GM12878 (cell line): ENCODE measurements around the gene SLC35A5. TPM values are rescaled to one million over a fixed set of nuclear protein-coding genes. Genes with fewer than 3 reads are reported as not detected.

Source experiments
- ATAC-seq: fragments of 200-7000 bp; cut with Tn5 transposase; 3 replicates; pipeline ENCODE4 v1.9.1; 2020; ENCODE audit warnings: mild to moderate bottlenecking, moderate library complexity
- BruUV-seq: library from RNA; stranded (reverse); fragments of 400-500 nt; replicated peaks from 2 replicates; lab custom pipeline; 2021; lab: Mats Ljungman, UMichigan
- CTCF ChIA-PET: fragments of 300-600 bp; sonication (Branson Sonifier 250); formaldehyde crosslinking; extraction: SDS; loops from one replicate; lab custom pipeline; 2021; ENCODE audit warnings: inconsistent platforms; lab: Yijun Ruan, JAX
- POLR2A ChIA-PET: fragments of 350-600 bp; formaldehyde crosslinking; extraction: SDS; loops from one replicate; lab custom pipeline; 2021; ENCODE audit warnings: inconsistent platforms; lab: Charles Lee
- RAD21 ChIA-PET: fragments of 300-600 bp; sonication (Branson Sonifier 250); formaldehyde crosslinking; loops from one replicate; lab custom pipeline; 2023; ENCODE audit warnings: antibody characterized with exemption; ENCODE audit not compliant: unreplicated experiment; lab: Charles Lee
- SMC1A ChIA-PET: fragments of 300-600 bp; sonication (Branson Sonifier 250); formaldehyde crosslinking; loops from one replicate; lab custom pipeline; 2023; ENCODE audit not compliant: unreplicated experiment, uncharacterized antibody; lab: Charles Lee
- DNase-seq: peaks from one replicate; pipeline ENCODE4 v3.0.0-alpha.2; 2011; ENCODE audit warnings: low read depth, low spot score
- FAIRE-seq: peaks from 3 replicates; lab custom pipeline; 2011; peaks lifted over from hg19 to GRCh38; lab: Jason Lieb, UNC
- H2AFZ ChIP-seq: 2 replicates; pipeline ENCODE4 v1.6.0; 2011; ENCODE audit warnings: low read depth, low read length, control low read depth; ENCODE audit not compliant: control insufficient read depth
- H3K27ac ChIP-seq: 2 replicates; pipeline ENCODE4 v1.5.1; 2011; ENCODE audit warnings: control low read depth; ENCODE audit not compliant: control insufficient read depth, insufficient read depth
- H3K27me3 ChIP-seq, 2 experiments: replicated peaks in 1 of 2; 2 replicates each; pipeline versions ENCODE4 v1.6.0 to v1.6.1; 2011; ENCODE audit warnings: low read length in 1 of 2; ENCODE audit not compliant: control insufficient read depth in 2 of 2, insufficient read depth in 2 of 2
- H3K36me3 ChIP-seq, 2 experiments: 2 replicates each; pipeline ENCODE4 v1.5.1; 2011; ENCODE audit warnings: low read length in 1 of 2; ENCODE audit not compliant: control insufficient read depth in 2 of 2, insufficient read depth in 2 of 2
- H3K4me1 ChIP-seq: 2 replicates; pipeline ENCODE4 v1.6.1; 2011; ENCODE audit warnings: mild to moderate bottlenecking, low read length, moderate library complexity, mixed read lengths; ENCODE audit not compliant: control insufficient read depth, insufficient read depth
- H3K4me2 ChIP-seq: 2 replicates; pipeline ENCODE4 v1.6.0; 2011; ENCODE audit warnings: control low read depth; ENCODE audit not compliant: control insufficient read depth, insufficient read depth
- H3K4me3 ChIP-seq: fragments of 200-600 bp; sonication (generic); 2 replicates; pipeline ENCODE4 v1.5.1; 2016
- H3K79me2 ChIP-seq: 2 replicates; pipeline ENCODE4 v1.6.0; 2011; ENCODE audit warnings: low read length; ENCODE audit not compliant: control insufficient read depth, insufficient read depth
- H3K9ac ChIP-seq: 2 replicates; pipeline ENCODE4 v1.8.0; 2011; ENCODE audit warnings: low read length, control low read depth, mixed read lengths; ENCODE audit not compliant: control insufficient read depth, insufficient read depth
- H3K9me3 ChIP-seq: replicated peaks from 3 replicates; pipeline ENCODE4 v1.5.1; 2011; ENCODE audit warnings: mild to moderate bottlenecking, low read length; ENCODE audit not compliant: control insufficient read depth, insufficient read depth
- H4K20me1 ChIP-seq: 2 replicates; pipeline ENCODE4 v1.6.0; 2011; ENCODE audit not compliant: control insufficient read depth, insufficient read depth
- ATF7 ChIP-seq: fragments of 450-650 bp; IDR thresholded peaks from 2 replicates; pipeline ENCODE4 v1.6.1; 2016; ENCODE audit warnings: low read depth, mild to moderate bottlenecking
- CHD1 ChIP-seq: IDR thresholded peaks from 2 replicates; pipeline ENCODE4 v1.6.1; 2012; ENCODE audit warnings: low read depth, low read length, improper control_type of control experiment
- IRF4 ChIP-seq: IDR thresholded peaks from 2 replicates; pipeline ENCODE4 v1.6.1; 2011; ENCODE audit warnings: low read depth, low read length
- JUND ChIP-seq: IDR thresholded peaks from 2 replicates; pipeline ENCODE4 v1.6.1; 2012; ENCODE audit warnings: low read depth, mild to moderate bottlenecking, low read length, improper control_type of control experiment, moderate library complexity
- LARP7 ChIP-seq: fragments of 450-650 bp; IDR thresholded peaks from 2 replicates; pipeline ENCODE4 v1.6.1; 2017; ENCODE audit warnings: mild to moderate bottlenecking
- NFYA ChIP-seq: IDR thresholded peaks from 2 replicates; pipeline ENCODE4 v1.6.1; 2011; ENCODE audit warnings: low read depth, mild to moderate bottlenecking, low read length, improper control_type of control experiment, borderline replicate concordance
- SMARCA5 ChIP-seq: fragments of 450-650 bp; IDR thresholded peaks from 2 replicates; pipeline ENCODE4 v1.6.1; 2017; ENCODE audit warnings: mild to moderate bottlenecking
- SPI1 ChIP-seq: IDR thresholded peaks from 2 replicates; pipeline ENCODE4 v1.6.1; 2011; ENCODE audit warnings: low read depth, mild to moderate bottlenecking, low read length, moderate library complexity, borderline replicate concordance; ENCODE audit not compliant: insufficient read depth
- SREBF1 ChIP-seq: IDR thresholded peaks from 2 replicates; pipeline ENCODE4 v1.6.1; 2012; ENCODE audit warnings: mild to moderate bottlenecking, low read length
- STAT1 ChIP-seq: fragments of 450-650 bp; conservative IDR thresholded peaks from 2 replicates; pipeline ENCODE4 v1.6.1; 2014; ENCODE audit warnings: antibody characterized with exemption, mild to moderate bottlenecking
- SUZ12 ChIP-seq: fragments of 200-600 bp; sonication (generic); IDR thresholded peaks from one replicate; pipeline ENCODE4 v1.6.1; 2018; ENCODE audit warnings: antibody characterized with exemption, mild to moderate bottlenecking; ENCODE audit not compliant: unreplicated experiment
- ZNF274 ChIP-seq: IDR thresholded peaks from one replicate; pipeline ENCODE4 v1.8.0; 2011; ENCODE audit not compliant: insufficient read length, insufficient read depth
- WGBS: methylation state at CpG from one replicate; pipeline ENCODE4 v1.1.6; 2016; ENCODE audit warnings: low lambda C conversion rate; ENCODE audit not compliant: insufficient replicate concordance, insufficient coverage; ENCODE audit errors: missing lambda C conversion rate; 5-methylcytosine and 5-hydroxymethylcytosine counted together
- in situ Hi-C: fragments of 300-500 bp; cut with MboI; formaldehyde crosslinking; loops from 9 replicates; pipeline ENCODE4 v1.14.3; 2018; ENCODE audit warnings: mixed read lengths
- intact Hi-C: fragments of 100-400 bp; cut with micrococcal nuclease; formaldehyde crosslinking; loops from one replicate; pipeline ENCODE4 v1.14.2; 2022; ENCODE audit not compliant: unreplicated experiment
- polyA plus RNA-seq, 11 experiments: library from polyadenylated mRNA; depleted of rRNA in 4 of 11; unstranded in 6 of 11; stranded (reverse) in 5 of 11; fragments of >200 nt; fragmentation: Nextera tagmentation in 4 of 11; fragmentation: Illumina TruSeq in 1 of 11; extraction: Ambion mirVana in 4 of 11; extraction: Trizol in 1 of 11; gene quantifications; 1 replicate in 1 of 11; 2 replicates in 10 of 11; pipeline versions ENCODE4 v1.2.1 to v1.2.3, GENCODE V29; 2011 to 2016; ENCODE audit warnings: inconsistent platforms in 2 of 11, missing spikeins in 2 of 11, low read depth in 1 of 11
- total RNA-seq, 4 experiments: library from RNA; depleted of rRNA in 3 of 4; stranded (reverse); fragments of >200 nt in 3 of 4; fragmentation: Illumina TruSeq in 1 of 4; extraction: Trizol in 1 of 4; gene quantifications; 2 replicates each; pipeline versions ENCODE4 v1.2.1 to v1.2.3, GENCODE V29; 2013 to 2021
- TF ChIP-seq, protein P1 (sequence below): fragments of 150-350 bp; IDR thresholded peaks from 2 replicates; pipeline ENCODE4 v1.6.1; 2014; ENCODE audit warnings: mild to moderate bottlenecking, low read depth, low read length
- TF ChIP-seq, protein P2 (sequence below): IDR thresholded peaks from 2 replicates; pipeline ENCODE4 v1.6.1; 2011; ENCODE audit warnings: low read depth, low read length, improper control_type of control experiment, borderline replicate concordance
- TF ChIP-seq, protein P3 (sequence below): IDR thresholded peaks from 2 replicates; pipeline ENCODE4 v1.6.1; 2012; ENCODE audit warnings: low read depth, low read length, improper control_type of control experiment

SLC35A5 gene
- total and polyA plus RNA-seq, 10 of the 15 experiments (the other 5 are each of a cell fraction or from before 2014, with no cell fraction given) = 10.9 to 38.1 (median 16.0) TPM

DNA sequence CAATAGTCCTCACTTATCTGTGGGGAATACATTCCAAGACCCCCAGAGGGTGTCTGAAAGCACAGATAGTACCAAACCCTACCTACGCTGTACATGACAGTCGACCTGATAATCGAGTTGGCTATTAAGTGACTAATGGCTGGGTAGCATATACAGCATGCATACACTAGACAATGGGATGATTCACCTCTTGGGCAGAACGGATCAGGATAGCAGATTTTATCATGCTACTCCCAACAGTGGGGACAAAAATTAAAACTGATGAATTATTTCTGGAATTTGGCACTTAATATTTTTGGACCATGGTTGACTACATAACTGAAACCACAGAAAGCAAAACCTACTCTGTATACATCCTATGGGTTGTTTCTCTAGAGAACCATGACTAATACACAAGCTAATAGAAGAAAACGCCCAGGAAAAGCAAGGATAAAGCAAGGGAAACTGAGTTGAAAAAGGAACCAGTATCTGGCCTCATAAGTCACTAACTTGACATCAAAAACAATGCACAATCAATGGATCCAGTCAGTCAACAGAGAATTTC lies 15.6 kb upstream of the SLC35A5 start:
- CTCF ChIA-PET = no interaction called here

More for the DNA sequence above, 15.6 kb upstream of the SLC35A5 start:
- DNase-seq = no peak
- Histone ChIP-seq H3K9me3 (no peaks in the 10 kb centered on the region), H3K4me1 (peaks cover under 1% of the 10 kb centered on the region; the same call in 1 of the 2 replicates), H4K20me1 (no peaks in the 10 kb centered on the region), H3K36me3 (peaks cover 0 to 36% of the 10 kb centered on the region in 2 experiments; a peak in 3 of 4 replicates), H2AFZ (no peak overlapping the region), H3K9ac (no peak overlapping the region), H3K4me2 (no peak overlapping the region)
- RAD21 ChIA-PET = no interaction called here
- in situ Hi-C loops = no loop called here
- POLR2A ChIA-PET = no interaction called here
- SMC1A ChIA-PET = interaction anchor here (4.6 kb wide), 1 partner anchor 7 kb away, joined by 45 read pairs; no protein-coding TSS in a partner anchor
- WGBS = 96% methylated on average over 5 of the region's 5 CpGs
- TF ChIP-seq ATF7 (no peak), STAT1 (no peak), SUZ12 (no peak), SMARCA5 (no peak), LARP7 (no peak), ZNF274 (no peak), JUND (no peak), SPI1 (no peak), IRF4 (no peak), SREBF1 (no peak), CHD1 (no peak), NFYA (no peak)
- TF ChIP-seq, protein P1, sequence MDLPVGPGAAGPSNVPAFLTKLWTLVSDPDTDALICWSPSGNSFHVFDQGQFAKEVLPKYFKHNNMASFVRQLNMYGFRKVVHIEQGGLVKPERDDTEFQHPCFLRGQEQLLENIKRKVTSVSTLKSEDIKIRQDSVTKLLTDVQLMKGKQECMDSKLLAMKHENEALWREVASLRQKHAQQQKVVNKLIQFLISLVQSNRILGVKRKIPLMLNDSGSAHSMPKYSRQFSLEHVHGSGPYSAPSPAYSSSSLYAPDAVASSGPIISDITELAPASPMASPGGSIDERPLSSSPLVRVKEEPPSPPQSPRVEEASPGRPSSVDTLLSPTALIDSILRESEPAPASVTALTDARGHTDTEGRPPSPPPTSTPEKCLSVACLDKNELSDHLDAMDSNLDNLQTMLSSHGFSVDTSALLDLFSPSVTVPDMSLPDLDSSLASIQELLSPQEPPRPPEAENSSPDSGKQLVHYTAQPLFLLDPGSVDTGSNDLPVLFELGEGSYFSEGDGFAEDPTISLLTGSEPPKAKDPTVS = no peak
- TF ChIP-seq, protein P2, sequence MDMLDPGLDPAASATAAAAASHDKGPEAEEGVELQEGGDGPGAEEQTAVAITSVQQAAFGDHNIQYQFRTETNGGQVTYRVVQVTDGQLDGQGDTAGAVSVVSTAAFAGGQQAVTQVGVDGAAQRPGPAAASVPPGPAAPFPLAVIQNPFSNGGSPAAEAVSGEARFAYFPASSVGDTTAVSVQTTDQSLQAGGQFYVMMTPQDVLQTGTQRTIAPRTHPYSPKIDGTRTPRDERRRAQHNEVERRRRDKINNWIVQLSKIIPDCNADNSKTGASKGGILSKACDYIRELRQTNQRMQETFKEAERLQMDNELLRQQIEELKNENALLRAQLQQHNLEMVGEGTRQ = no peak
- TF ChIP-seq, protein P3, sequence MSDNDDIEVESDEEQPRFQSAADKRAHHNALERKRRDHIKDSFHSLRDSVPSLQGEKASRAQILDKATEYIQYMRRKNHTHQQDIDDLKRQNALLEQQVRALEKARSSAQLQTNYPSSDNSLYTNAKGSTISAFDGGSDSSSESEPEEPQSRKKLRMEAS = no peak
- TF ChIP-seq, all 136 proteins: peak for 0
- BruUV-seq = no TSS peak
- no peak for FAIRE-seq
- H3K27me3 ChIP-seq = no peaks in the 10 kb centered on the region
- no peak overlapping the region for H3K4me3 ChIP-seq
- no peak overlapping the region for H3K27ac ChIP-seq
- intact Hi-C loops = no loop called here
- ATAC-seq = no peak
- H3K79me2 ChIP-seq = peaks cover 7% of the 10 kb centered on the region
